ENCODE measurements around the gene CPD.

- no peak for TF ChIP-seq EZH2 (IDR thresholded peaks at IDR 0.05; ENCODE audit: low read length)
- TF ChIP-seq CTCF (optimal IDR thresholded peaks at IDR 0.05 in 1 of 3, IDR thresholded peaks at IDR 0.05 in 1 of 3, conservative IDR thresholded peaks at IDR 0.05 in 1 of 3; ENCODE audit: extremely low read depth in 1 of 3, insufficient read depth in 2 of 3, low read length in 3 of 3), result no peak
These were observed 2.1 kb downstream of the CPD start for GRCh38 chr17:30380643-30381339.

Data from keratinocyte (primary cell).